GM23338 (cell line): ENCODE data around the gene ZCCHC24.

Experiments used
- EZH2 ChIP-seq: fragments of 200-600 bp; sonication (generic); IDR thresholded peaks from one replicate; pipeline ENCODE4 v1.8.0; 2017; ENCODE audit warnings: antibody characterized with exemption, mild to moderate bottlenecking, low read depth; ENCODE audit not compliant: unreplicated experiment
- EZH2phosphoT487 ChIP-seq: fragments of 200-600 bp; sonication (generic); IDR thresholded peaks from one replicate; pipeline ENCODE4 v1.8.1; 2018; ENCODE audit warnings: antibody characterized with exemption; ENCODE audit not compliant: unreplicated experiment
- POLR2AphosphoS5 ChIP-seq: IDR thresholded peaks from 2 replicates; pipeline ENCODE4 v1.6.1; 2016; ENCODE audit warnings: antibody characterized with exemption, low read depth
- TF ChIP-seq, protein P1 (sequence below), 2 experiments: fragments of 200-600 bp in 1 of 2; sonication (generic) in 1 of 2; conservative IDR thresholded peaks; 2 replicates each; pipeline versions ENCODE4 v1.5.1 to v1.6.1; 2016 to 2017; ENCODE audit warnings: antibody characterized with exemption in 2 of 2, low read depth in 2 of 2, mild to moderate bottlenecking in 2 of 2, moderate library complexity in 1 of 2
- TF ChIP-seq, protein P2 (sequence below): IDR thresholded peaks from one replicate; pipeline ENCODE4 v1.6.1; 2018; ENCODE audit warnings: antibody characterized with exemption; ENCODE audit not compliant: unreplicated experiment
- TF ChIP-seq, protein P3 (sequence below): fragments of 250-450 bp; sonication (Bioruptor Pico); IDR thresholded peaks from 2 replicates; pipeline ENCODE4 v1.5.0; 2020; ENCODE audit warnings: mild to moderate bottlenecking, moderate library complexity

DNA sequence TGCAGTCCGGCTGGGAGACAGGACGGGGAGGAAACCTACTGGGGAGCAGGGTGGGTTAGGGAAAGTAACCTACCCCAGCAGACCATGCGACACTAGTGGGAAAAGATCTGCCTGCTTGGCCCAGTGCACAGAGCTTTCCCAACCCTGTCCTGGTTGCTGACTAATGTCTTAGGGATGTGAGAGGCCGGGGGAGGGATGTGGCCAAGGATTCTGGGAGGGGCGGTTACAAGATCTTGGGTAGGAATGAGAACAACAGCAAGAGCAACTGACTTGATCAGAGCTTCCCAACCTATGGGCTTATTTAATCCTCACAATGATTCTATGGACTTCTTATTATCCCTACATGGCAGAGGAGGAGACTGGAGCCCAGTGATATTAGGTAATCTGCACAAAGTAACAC, 42.9 kb upstream of the ZCCHC24 start:
- TF ChIP-seq EZH2phosphoT487 (no peak), POLR2AphosphoS5 (no peak), EZH2 (no peak)
- TF ChIP-seq, protein P1, sequence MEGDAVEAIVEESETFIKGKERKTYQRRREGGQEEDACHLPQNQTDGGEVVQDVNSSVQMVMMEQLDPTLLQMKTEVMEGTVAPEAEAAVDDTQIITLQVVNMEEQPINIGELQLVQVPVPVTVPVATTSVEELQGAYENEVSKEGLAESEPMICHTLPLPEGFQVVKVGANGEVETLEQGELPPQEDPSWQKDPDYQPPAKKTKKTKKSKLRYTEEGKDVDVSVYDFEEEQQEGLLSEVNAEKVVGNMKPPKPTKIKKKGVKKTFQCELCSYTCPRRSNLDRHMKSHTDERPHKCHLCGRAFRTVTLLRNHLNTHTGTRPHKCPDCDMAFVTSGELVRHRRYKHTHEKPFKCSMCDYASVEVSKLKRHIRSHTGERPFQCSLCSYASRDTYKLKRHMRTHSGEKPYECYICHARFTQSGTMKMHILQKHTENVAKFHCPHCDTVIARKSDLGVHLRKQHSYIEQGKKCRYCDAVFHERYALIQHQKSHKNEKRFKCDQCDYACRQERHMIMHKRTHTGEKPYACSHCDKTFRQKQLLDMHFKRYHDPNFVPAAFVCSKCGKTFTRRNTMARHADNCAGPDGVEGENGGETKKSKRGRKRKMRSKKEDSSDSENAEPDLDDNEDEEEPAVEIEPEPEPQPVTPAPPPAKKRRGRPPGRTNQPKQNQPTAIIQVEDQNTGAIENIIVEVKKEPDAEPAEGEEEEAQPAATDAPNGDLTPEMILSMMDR (conservative IDR thresholded peaks at IDR 0.05; ENCODE audit: low read depth in 2 of 2), result no peak
- TF ChIP-seq, protein P2, sequence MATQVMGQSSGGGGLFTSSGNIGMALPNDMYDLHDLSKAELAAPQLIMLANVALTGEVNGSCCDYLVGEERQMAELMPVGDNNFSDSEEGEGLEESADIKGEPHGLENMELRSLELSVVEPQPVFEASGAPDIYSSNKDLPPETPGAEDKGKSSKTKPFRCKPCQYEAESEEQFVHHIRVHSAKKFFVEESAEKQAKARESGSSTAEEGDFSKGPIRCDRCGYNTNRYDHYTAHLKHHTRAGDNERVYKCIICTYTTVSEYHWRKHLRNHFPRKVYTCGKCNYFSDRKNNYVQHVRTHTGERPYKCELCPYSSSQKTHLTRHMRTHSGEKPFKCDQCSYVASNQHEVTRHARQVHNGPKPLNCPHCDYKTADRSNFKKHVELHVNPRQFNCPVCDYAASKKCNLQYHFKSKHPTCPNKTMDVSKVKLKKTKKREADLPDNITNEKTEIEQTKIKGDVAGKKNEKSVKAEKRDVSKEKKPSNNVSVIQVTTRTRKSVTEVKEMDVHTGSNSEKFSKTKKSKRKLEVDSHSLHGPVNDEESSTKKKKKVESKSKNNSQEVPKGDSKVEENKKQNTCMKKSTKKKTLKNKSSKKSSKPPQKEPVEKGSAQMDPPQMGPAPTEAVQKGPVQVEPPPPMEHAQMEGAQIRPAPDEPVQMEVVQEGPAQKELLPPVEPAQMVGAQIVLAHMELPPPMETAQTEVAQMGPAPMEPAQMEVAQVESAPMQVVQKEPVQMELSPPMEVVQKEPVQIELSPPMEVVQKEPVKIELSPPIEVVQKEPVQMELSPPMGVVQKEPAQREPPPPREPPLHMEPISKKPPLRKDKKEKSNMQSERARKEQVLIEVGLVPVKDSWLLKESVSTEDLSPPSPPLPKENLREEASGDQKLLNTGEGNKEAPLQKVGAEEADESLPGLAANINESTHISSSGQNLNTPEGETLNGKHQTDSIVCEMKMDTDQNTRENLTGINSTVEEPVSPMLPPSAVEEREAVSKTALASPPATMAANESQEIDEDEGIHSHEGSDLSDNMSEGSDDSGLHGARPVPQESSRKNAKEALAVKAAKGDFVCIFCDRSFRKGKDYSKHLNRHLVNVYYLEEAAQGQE, result no peak
- TF ChIP-seq, protein P3, sequence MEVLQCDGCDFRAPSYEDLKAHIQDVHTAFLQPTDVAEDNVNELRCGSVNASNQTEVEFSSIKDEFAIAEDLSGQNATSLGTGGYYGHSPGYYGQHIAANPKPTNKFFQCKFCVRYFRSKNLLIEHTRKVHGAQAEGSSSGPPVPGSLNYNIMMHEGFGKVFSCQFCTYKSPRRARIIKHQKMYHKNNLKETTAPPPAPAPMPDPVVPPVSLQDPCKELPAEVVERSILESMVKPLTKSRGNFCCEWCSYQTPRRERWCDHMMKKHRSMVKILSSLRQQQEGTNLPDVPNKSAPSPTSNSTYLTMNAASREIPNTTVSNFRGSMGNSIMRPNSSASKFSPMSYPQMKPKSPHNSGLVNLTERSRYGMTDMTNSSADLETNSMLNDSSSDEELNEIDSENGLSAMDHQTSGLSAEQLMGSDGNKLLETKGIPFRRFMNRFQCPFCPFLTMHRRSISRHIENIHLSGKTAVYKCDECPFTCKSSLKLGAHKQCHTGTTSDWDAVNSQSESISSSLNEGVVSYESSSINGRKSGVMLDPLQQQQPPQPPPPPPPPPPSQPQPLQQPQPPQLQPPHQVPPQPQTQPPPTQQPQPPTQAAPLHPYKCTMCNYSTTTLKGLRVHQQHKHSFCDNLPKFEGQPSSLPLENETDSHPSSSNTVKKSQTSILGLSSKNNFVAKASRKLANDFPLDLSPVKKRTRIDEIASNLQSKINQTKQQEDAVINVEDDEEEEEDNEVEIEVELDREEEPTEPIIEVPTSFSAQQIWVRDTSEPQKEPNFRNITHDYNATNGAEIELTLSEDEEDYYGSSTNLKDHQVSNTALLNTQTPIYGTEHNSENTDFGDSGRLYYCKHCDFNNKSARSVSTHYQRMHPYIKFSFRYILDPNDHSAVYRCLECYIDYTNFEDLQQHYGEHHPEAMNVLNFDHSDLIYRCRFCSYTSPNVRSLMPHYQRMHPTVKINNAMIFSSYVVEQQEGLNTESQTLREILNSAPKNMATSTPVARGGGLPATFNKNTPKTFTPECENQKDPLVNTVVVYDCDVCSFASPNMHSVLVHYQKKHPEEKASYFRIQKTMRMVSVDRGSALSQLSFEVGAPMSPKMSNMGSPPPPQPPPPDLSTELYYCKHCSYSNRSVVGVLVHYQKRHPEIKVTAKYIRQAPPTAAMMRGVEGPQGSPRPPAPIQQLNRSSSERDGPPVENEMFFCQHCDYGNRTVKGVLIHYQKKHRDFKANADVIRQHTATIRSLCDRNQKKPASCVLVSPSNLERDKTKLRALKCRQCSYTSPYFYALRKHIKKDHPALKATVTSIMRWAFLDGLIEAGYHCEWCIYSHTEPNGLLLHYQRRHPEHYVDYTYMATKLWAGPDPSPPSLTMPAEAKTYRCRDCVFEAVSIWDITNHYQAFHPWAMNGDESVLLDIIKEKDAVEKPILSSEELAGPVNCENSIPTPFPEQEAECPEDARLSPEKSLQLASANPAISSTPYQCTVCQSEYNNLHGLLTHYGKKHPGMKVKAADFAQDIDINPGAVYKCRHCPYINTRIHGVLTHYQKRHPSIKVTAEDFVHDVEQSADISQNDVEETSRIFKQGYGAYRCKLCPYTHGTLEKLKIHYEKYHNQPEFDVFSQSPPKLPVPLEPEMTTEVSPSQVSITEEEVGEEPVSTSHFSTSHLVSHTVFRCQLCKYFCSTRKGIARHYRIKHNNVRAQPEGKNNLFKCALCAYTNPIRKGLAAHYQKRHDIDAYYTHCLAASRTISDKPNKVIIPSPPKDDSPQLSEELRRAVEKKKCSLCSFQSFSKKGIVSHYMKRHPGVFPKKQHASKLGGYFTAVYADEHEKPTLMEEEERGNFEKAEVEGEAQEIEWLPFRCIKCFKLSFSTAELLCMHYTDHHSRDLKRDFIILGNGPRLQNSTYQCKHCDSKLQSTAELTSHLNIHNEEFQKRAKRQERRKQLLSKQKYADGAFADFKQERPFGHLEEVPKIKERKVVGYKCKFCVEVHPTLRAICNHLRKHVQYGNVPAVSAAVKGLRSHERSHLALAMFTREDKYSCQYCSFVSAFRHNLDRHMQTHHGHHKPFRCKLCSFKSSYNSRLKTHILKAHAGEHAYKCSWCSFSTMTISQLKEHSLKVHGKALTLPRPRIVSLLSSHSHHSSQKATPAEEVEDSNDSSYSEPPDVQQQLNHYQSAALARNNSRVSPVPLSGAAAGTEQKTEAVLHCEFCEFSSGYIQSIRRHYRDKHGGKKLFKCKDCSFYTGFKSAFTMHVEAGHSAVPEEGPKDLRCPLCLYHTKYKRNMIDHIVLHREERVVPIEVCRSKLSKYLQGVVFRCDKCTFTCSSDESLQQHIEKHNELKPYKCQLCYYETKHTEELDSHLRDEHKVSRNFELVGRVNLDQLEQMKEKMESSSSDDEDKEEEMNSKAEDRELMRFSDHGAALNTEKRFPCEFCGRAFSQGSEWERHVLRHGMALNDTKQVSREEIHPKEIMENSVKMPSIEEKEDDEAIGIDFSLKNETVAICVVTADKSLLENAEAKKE (CRISPR knock-in tag), result no peak
